NB4 (cell line): ENCODE results near the gene NTN1.

ENCODE experiments used
- DNase-seq: peaks from one replicate; pipeline ENCODE4 v3.0.0; 2010; ENCODE audit warnings: low read depth
- H3K4me3 ChIP-seq: one replicate; pipeline ENCODE4 v1.5.1; 2011; ENCODE audit warnings: mild to moderate bottlenecking, low read depth, low read length, moderate library complexity
- CTCF ChIP-seq: IDR thresholded peaks from one replicate; pipeline ENCODE4 v1.5.1; 2012; ENCODE audit warnings: low read depth, low read length
- MAX ChIP-seq: IDR thresholded peaks from 2 replicates; pipeline ENCODE4 v1.6.1; 2011; ENCODE audit warnings: low read depth, low read length
- MYC ChIP-seq: IDR thresholded peaks from 2 replicates; pipeline ENCODE4 v1.6.1; 2011; ENCODE audit warnings: low read depth, low read length
- POLR2A ChIP-seq: IDR thresholded peaks from 2 replicates; pipeline ENCODE4 v1.6.1; 2011; ENCODE audit warnings: mild to moderate bottlenecking; ENCODE audit not compliant: insufficient read length; ENCODE audit errors: extremely low read depth

NTN1 gene

GRCh38 chr17:9064311-9064834 is 43.1 kb downstream of the NTN1 start:
- no peak overlapping the region for H3K4me3 ChIP-seq
- TF ChIP-seq MAX (no peak), CTCF (no peak), POLR2A (no peak), MYC (no peak)
- no peak for DNase-seq

- H3K4me3 ChIP-seq: no peak overlapping the region
- TF ChIP-seq CTCF: no peak
- TF ChIP-seq MAX: no peak
- TF ChIP-seq MYC: no peak
- TF ChIP-seq POLR2A: no peak
- DNase-seq: no peak
These were observed 49.7 kb downstream of the NTN1 start for GRCh38 chr17:9071016-9071415.

- TF ChIP-seq POLR2A (no peak), MAX (no peak), CTCF (no peak), MYC (no peak)
- no peak overlapping the region for H3K4me3 ChIP-seq
These were observed 50.6 kb downstream of the NTN1 start for GRCh38 chr17:9071811-9072498.

GRCh38 chr17:9072696-9073339 is 51.5 kb downstream of the NTN1 start:
- no peak for TF ChIP-seq POLR2A
- TF ChIP-seq CTCF: no peak
- TF ChIP-seq MYC: no peak
- no peak overlapping the region for H3K4me3 ChIP-seq
- no peak for DNase-seq

More at GRCh38 chr17:9071811-9072498, 50.6 kb downstream of the NTN1 start:
- DNase-seq: no peak

- DNase-seq: no peak
These were observed 52.8 kb downstream of the NTN1 start for GRCh38 chr17:9074131-9074530.

More at GRCh38 chr17:9074131-9074530, 52.8 kb downstream of the NTN1 start:
- no peak overlapping the region for H3K4me3 ChIP-seq
- no peak for TF ChIP-seq MYC
- no peak for TF ChIP-seq POLR2A
- TF ChIP-seq MAX: no peak
- TF ChIP-seq CTCF: no peak
